ENCODE results near the gene KTI12. TPM values are rescaled to one million over a fixed set of nuclear protein-coding genes. Genes with fewer than 3 reads are reported as not detected.

KTI12 gene
- total RNA-seq, 1 experiment from 2014 or later = 17.1 TPM

GRCh38 chr1:52057876-52058415 is 24.3 kb upstream of the KTI12 start:
- POLR2A ChIA-PET (ENCODE audit: low non-redundant PET) = no interaction called here
- no TSS peak for BruUV-seq (replicated peaks)

GRCh38 chr1:52057255-52057654 is 23.6 kb upstream of the KTI12 start:
- Histone ChIP-seq H3K4me1 (ENCODE audit: insufficient read depth, low read length, poor library complexity, severe bottlenecking) (peaks cover 30% of the 10 kb centered on the region), H3K27ac (ENCODE audit: low read depth, low read length, poor library complexity, severe bottlenecking) (peak overlapping the region; percentile 92), H3K9me3 (ENCODE audit: low read depth, low read length, poor library complexity, severe bottlenecking) (no peaks in the 10 kb centered on the region), H3K4me3 (ENCODE audit: low read depth, low read length, poor library complexity, severe bottlenecking) (peak overlapping the region; percentile 80), H3K36me3 (ENCODE audit: insufficient read depth, low read length, poor library complexity, severe bottlenecking) (peaks cover 21% of the 10 kb centered on the region), H3K27me3 (replicated peaks; ENCODE audit: insufficient read depth, low read depth, low read length, poor library complexity) (no peaks in the 10 kb centered on the region)
- ChIA-PET CTCF (no interaction called here), POLR2A (ENCODE audit: low non-redundant PET) (no interaction called here)
- intact Hi-C loops (cut with micrococcal nuclease; ENCODE audit: unreplicated experiment) = no loop called here
- DNase-seq (ENCODE audit: low spot score) = no peak
- TF ChIP-seq EZH2 (IDR thresholded peaks at IDR 0.05; ENCODE audit: borderline replicate concordance, low read depth, low read length, poor library complexity, severe bottlenecking) (no peak), CTCF (conservative IDR thresholded peaks at IDR 0.05; ENCODE audit: low read depth, low read length) (no peak)
- BruUV-seq (replicated peaks) = TSS peak; percentile 67

More at GRCh38 chr1:52057876-52058415, 24.3 kb upstream of the KTI12 start:
- CTCF ChIA-PET = no interaction called here
- Histone ChIP-seq H3K27me3 (replicated peaks; ENCODE audit: insufficient read depth, low read depth, low read length, poor library complexity) (no peaks in the 10 kb centered on the region), H3K9me3 (ENCODE audit: low read depth, low read length, poor library complexity, severe bottlenecking) (no peaks in the 10 kb centered on the region), H3K4me3 (ENCODE audit: low read depth, low read length, poor library complexity, severe bottlenecking) (peak overlapping the region; percentile 80), H3K27ac (ENCODE audit: low read depth, low read length, poor library complexity, severe bottlenecking) (peak overlapping the region; percentile 17), H3K4me1 (ENCODE audit: insufficient read depth, low read length, poor library complexity, severe bottlenecking) (peaks cover 30% of the 10 kb centered on the region), H3K36me3 (ENCODE audit: insufficient read depth, low read length, poor library complexity, severe bottlenecking) (peaks cover 28% of the 10 kb centered on the region)
- intact Hi-C loops (cut with micrococcal nuclease; ENCODE audit: unreplicated experiment) = no loop called here
- no peak for DNase-seq (ENCODE audit: low spot score)
- TF ChIP-seq CTCF (conservative IDR thresholded peaks at IDR 0.05; ENCODE audit: low read depth, low read length) = no peak
- TF ChIP-seq EZH2 (IDR thresholded peaks at IDR 0.05; ENCODE audit: borderline replicate concordance, low read depth, low read length, poor library complexity, severe bottlenecking) = no peak

DNA sequence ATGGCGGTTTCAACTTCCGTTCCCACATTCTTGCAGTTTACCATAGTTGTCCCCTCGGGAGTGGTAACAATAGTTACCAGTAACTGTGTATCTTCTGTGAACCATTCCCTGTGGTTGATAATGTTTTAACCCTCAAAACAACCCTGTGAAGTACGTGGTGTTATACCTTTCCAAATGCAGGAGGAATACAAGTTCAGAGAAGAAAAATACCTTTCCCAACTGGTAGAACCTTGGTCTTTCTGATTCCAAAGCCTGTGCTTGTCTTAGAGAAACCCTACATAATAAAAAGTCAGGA is 23.3 kb upstream of the KTI12 start:
- H3K4me3 ChIP-seq (ENCODE audit: low read depth, low read length, poor library complexity, severe bottlenecking) = peak overlapping the region; percentile 80
- intact Hi-C loops (cut with micrococcal nuclease; ENCODE audit: unreplicated experiment) = no loop called here
- TF ChIP-seq CTCF (conservative IDR thresholded peaks at IDR 0.05; ENCODE audit: low read depth, low read length) (no peak), EZH2 (IDR thresholded peaks at IDR 0.05; ENCODE audit: borderline replicate concordance, low read depth, low read length, poor library complexity, severe bottlenecking) (no peak)
- peak overlapping the region; percentile 92 for H3K27ac ChIP-seq (ENCODE audit: low read depth, low read length, poor library complexity, severe bottlenecking)
- BruUV-seq (replicated peaks) = no TSS peak
- H3K4me1 ChIP-seq (ENCODE audit: insufficient read depth, low read length, poor library complexity, severe bottlenecking) = peaks cover 30% of the 10 kb centered on the region
- CTCF ChIA-PET = no interaction called here
- POLR2A ChIA-PET (ENCODE audit: low non-redundant PET) = interaction anchor here (0.5 to 0.7 kb wide), 2 partner anchors 14 to 496 kb away, joined by 3 to 7 read pairs; partner anchors contain the start of gene TUT4
- no peaks in the 10 kb centered on the region for H3K9me3 ChIP-seq (ENCODE audit: low read depth, low read length, poor library complexity, severe bottlenecking)
- no peaks in the 10 kb centered on the region for H3K27me3 ChIP-seq (replicated peaks; ENCODE audit: insufficient read depth, low read depth, low read length, poor library complexity)
- peaks cover 21% of the 10 kb centered on the region for H3K36me3 ChIP-seq (ENCODE audit: insufficient read depth, low read length, poor library complexity, severe bottlenecking)
- no peak for DNase-seq (ENCODE audit: low spot score)

All from A673 (cell line).